GM23338 (cell line): ENCODE results near the gene PLCL1. TPM values are rescaled to one million over a fixed set of nuclear protein-coding genes. Genes with fewer than 3 reads are reported as not detected.

Experiments used
- ATAC-seq: fragments of 200-7000 bp; cut with Tn5 transposase; 3 replicates; pipeline ENCODE4 v1.9.1; 2020
- DNase-seq: peaks from one replicate; pipeline ENCODE4 v3.0.0-alpha.2; 2015; ENCODE audit warnings: low spot score
- H2AFZ ChIP-seq: fragments of 200-600 bp; sonication (generic); 2 replicates; pipeline ENCODE4 v1.8.0; 2016; ENCODE audit warnings: antibody characterized with exemption, mild to moderate bottlenecking, moderate library complexity
- H3F3A ChIP-seq: fragments of 200-600 bp; sonication (generic); replicated peaks from 2 replicates; pipeline ENCODE4 v1.8.0; 2017; ENCODE audit warnings: antibody characterized with exemption, mixed run types, low read depth
- H3K27ac ChIP-seq: fragments of 200-600 bp; sonication (generic); 2 replicates; pipeline ENCODE4 v1.6.1; 2016; ENCODE audit warnings: low read depth
- H3K27me3 ChIP-seq: fragments of 200-600 bp; sonication (generic); 2 replicates; pipeline ENCODE4 v1.8.0; 2016; ENCODE audit warnings: mild to moderate bottlenecking, mixed run types, moderate library complexity; ENCODE audit not compliant: insufficient read depth
- H3K36me3 ChIP-seq: fragments of 200-600 bp; sonication (generic); 2 replicates; pipeline ENCODE4 v1.8.0; 2016; ENCODE audit warnings: mild to moderate bottlenecking; ENCODE audit not compliant: insufficient read depth
- H3K4me1 ChIP-seq: fragments of 200-600 bp; sonication (generic); 2 replicates; pipeline ENCODE4 v1.8.0; 2016; ENCODE audit warnings: mild to moderate bottlenecking, moderate library complexity; ENCODE audit not compliant: insufficient read depth
- H3K4me2 ChIP-seq: fragments of 200-600 bp; sonication (generic); 2 replicates; pipeline ENCODE4 v1.7.1; 2017; ENCODE audit warnings: mixed run types
- H3K4me3 ChIP-seq: fragments of 200-600 bp; sonication (generic); 2 replicates; pipeline ENCODE4 v1.6.1; 2016; ENCODE audit warnings: mixed run types
- H3K79me2 ChIP-seq: fragments of 200-600 bp; sonication (generic); replicated peaks from 2 replicates; pipeline ENCODE4 v1.8.0; 2017; ENCODE audit warnings: mild to moderate bottlenecking; ENCODE audit not compliant: insufficient read depth
- H3K9me2 ChIP-seq: fragments of 200-600 bp; sonication (generic); 2 replicates; pipeline ENCODE4 v1.8.0; 2017; ENCODE audit not compliant: insufficient read depth
- H4K20me1 ChIP-seq: fragments of 200-600 bp; sonication (generic); replicated peaks from 2 replicates; pipeline ENCODE4 v1.8.0; 2017; ENCODE audit warnings: mild to moderate bottlenecking; ENCODE audit not compliant: insufficient read depth
- H3K27ac Mint-ChIP-seq: 2 replicates; pipeline ENCODE4 v1.8.0; 2020; ENCODE audit warnings: inconsistent platforms, mild to moderate bottlenecking, moderate library complexity, mixed read lengths
- H3K27me3 Mint-ChIP-seq: 3 replicates; pipeline ENCODE4 v1.8.0; 2022; ENCODE audit warnings: low read depth, mild to moderate bottlenecking, moderate library complexity, mixed read lengths, inconsistent platforms; ENCODE audit not compliant: insufficient read depth, poor library complexity
- H3K36me3 Mint-ChIP-seq: 3 replicates; pipeline ENCODE4 v1.8.0; 2021; ENCODE audit warnings: low read depth, mild to moderate bottlenecking, inconsistent platforms, moderate library complexity, mixed read lengths
- H3K4me1 Mint-ChIP-seq: 3 replicates; pipeline ENCODE4 v1.8.0; 2020; ENCODE audit warnings: mild to moderate bottlenecking, inconsistent platforms, mixed read lengths
- H3K4me3 Mint-ChIP-seq: 3 replicates; pipeline ENCODE4 v1.8.0; 2021; ENCODE audit warnings: moderate library complexity, mild to moderate bottlenecking, inconsistent platforms, mixed read lengths
- H3K9me3 Mint-ChIP-seq: 3 replicates; pipeline ENCODE4 v1.8.0; 2020; ENCODE audit warnings: moderate library complexity, mild to moderate bottlenecking, inconsistent platforms, mixed read lengths
- CREB1 ChIP-seq: fragments of 250-450 bp; sonication (Bioruptor Pico); IDR thresholded peaks from 2 replicates; pipeline ENCODE4 v1.5.0; 2020; ENCODE audit warnings: low read depth, mild to moderate bottlenecking, moderate library complexity
- ETS1 ChIP-seq: IDR thresholded peaks from 2 replicates; pipeline ENCODE4 v1.6.1; 2016; ENCODE audit warnings: antibody characterized with exemption
- EZH2 ChIP-seq: fragments of 200-600 bp; sonication (generic); IDR thresholded peaks from one replicate; pipeline ENCODE4 v1.8.0; 2017; ENCODE audit warnings: antibody characterized with exemption, mild to moderate bottlenecking, low read depth; ENCODE audit not compliant: unreplicated experiment
- EZH2phosphoT487 ChIP-seq: fragments of 200-600 bp; sonication (generic); IDR thresholded peaks from one replicate; pipeline ENCODE4 v1.8.1; 2018; ENCODE audit warnings: antibody characterized with exemption; ENCODE audit not compliant: unreplicated experiment
- JUNB ChIP-seq: IDR thresholded peaks from one replicate; pipeline ENCODE4 v1.6.1; 2016; ENCODE audit warnings: antibody characterized with exemption; ENCODE audit not compliant: unreplicated experiment
- NANOG ChIP-seq: IDR thresholded peaks from 2 replicates; pipeline ENCODE4 v1.6.1; 2016; ENCODE audit warnings: antibody characterized with exemption, borderline replicate concordance
- POLR2AphosphoS5 ChIP-seq: IDR thresholded peaks from 2 replicates; pipeline ENCODE4 v1.6.1; 2016; ENCODE audit warnings: antibody characterized with exemption, low read depth
- STAT1 ChIP-seq: IDR thresholded peaks from one replicate; pipeline ENCODE4 v1.6.1; 2016; ENCODE audit warnings: antibody characterized with exemption; ENCODE audit not compliant: unreplicated experiment
- ZNF114 ChIP-seq: fragments of 250-450 bp; sonication (Bioruptor Pico); IDR thresholded peaks from 2 replicates; pipeline ENCODE4 v1.5.0; 2020; ENCODE audit warnings: mild to moderate bottlenecking, moderate library complexity
- ZNF331 ChIP-seq: fragments of 250-450 bp; sonication (Bioruptor Pico); IDR thresholded peaks from 2 replicates; pipeline ENCODE4 v1.5.0; 2020; ENCODE audit warnings: low read depth, mild to moderate bottlenecking, moderate library complexity
- polyA plus RNA-seq: library from polyadenylated mRNA; unstranded; fragments of >200 nt; fragmentation: Nextera tagmentation; extraction: Ambion mirVana; gene quantifications from 2 replicates; pipeline ENCODE4 v1.2.1, GENCODE V29; 2016
- total RNA-seq: library from RNA; depleted of rRNA; stranded (reverse); fragments of >200 nt; shearing (Covaris generic); gene quantifications from 2 replicates; pipeline ENCODE4 v1.2.3, GENCODE V29; 2014
- TF ChIP-seq, protein P1 (sequence below), 2 experiments: fragments of 200-600 bp in 1 of 2; sonication (generic) in 1 of 2; conservative IDR thresholded peaks; 2 replicates each; pipeline versions ENCODE4 v1.5.1 to v1.6.1; 2016 to 2017; ENCODE audit warnings: antibody characterized with exemption in 2 of 2, low read depth in 2 of 2, mild to moderate bottlenecking in 2 of 2, moderate library complexity in 1 of 2
- TF ChIP-seq, protein P2 (sequence below): fragments of 250-450 bp; sonication (Bioruptor Pico); IDR thresholded peaks from 2 replicates; pipeline ENCODE4 v1.5.0; 2020; ENCODE audit warnings: mild to moderate bottlenecking, moderate library complexity
- TF ChIP-seq, protein P3 (sequence below): IDR thresholded peaks from one replicate; pipeline ENCODE4 v1.6.1; 2018; ENCODE audit warnings: antibody characterized with exemption; ENCODE audit not compliant: unreplicated experiment

Gene PLCL1
- total and polyA plus RNA-seq, 2 experiments from 2014 or later = not detected

GRCh38 chr2:198017068-198017467, 212.7 kb downstream of the PLCL1 start:
- H3K4me3 Mint-ChIP-seq = no peak overlapping the region
- no peak overlapping the region for H2AFZ ChIP-seq
- H3F3A ChIP-seq = no peaks in the 10 kb centered on the region
- H3K4me2 ChIP-seq = no peak overlapping the region
- no peak for DNase-seq
- H3K4me1 ChIP-seq = no peaks in the 10 kb centered on the region
- H3K79me2 ChIP-seq = no peaks in the 10 kb centered on the region
- no peak overlapping the region for H3K27ac ChIP-seq
- no peaks in the 10 kb centered on the region for H3K36me3 ChIP-seq
- H3K27me3 ChIP-seq = no peaks in the 10 kb centered on the region
- ATAC-seq = no peak
- no peaks in the 10 kb centered on the region for H3K9me3 Mint-ChIP-seq
- no peaks in the 10 kb centered on the region for H3K27me3 Mint-ChIP-seq
- no peaks in the 10 kb centered on the region for H3K9me2 ChIP-seq
- H4K20me1 ChIP-seq = no peaks in the 10 kb centered on the region
- no peaks in the 10 kb centered on the region for H3K36me3 Mint-ChIP-seq
- peaks cover 2% of the 10 kb centered on the region; the same call in 1 of the 3 replicates for H3K4me1 Mint-ChIP-seq
- TF ChIP-seq STAT1 (no peak), EZH2 (no peak), ZNF114 (CRISPR knock-in tag) (no peak), ETS1 (no peak), NANOG (no peak), ZNF331 (CRISPR knock-in tag) (no peak), CREB1 (CRISPR knock-in tag) (no peak), JUNB (no peak), EZH2phosphoT487 (no peak), POLR2AphosphoS5 (no peak)
- TF ChIP-seq, protein P1, sequence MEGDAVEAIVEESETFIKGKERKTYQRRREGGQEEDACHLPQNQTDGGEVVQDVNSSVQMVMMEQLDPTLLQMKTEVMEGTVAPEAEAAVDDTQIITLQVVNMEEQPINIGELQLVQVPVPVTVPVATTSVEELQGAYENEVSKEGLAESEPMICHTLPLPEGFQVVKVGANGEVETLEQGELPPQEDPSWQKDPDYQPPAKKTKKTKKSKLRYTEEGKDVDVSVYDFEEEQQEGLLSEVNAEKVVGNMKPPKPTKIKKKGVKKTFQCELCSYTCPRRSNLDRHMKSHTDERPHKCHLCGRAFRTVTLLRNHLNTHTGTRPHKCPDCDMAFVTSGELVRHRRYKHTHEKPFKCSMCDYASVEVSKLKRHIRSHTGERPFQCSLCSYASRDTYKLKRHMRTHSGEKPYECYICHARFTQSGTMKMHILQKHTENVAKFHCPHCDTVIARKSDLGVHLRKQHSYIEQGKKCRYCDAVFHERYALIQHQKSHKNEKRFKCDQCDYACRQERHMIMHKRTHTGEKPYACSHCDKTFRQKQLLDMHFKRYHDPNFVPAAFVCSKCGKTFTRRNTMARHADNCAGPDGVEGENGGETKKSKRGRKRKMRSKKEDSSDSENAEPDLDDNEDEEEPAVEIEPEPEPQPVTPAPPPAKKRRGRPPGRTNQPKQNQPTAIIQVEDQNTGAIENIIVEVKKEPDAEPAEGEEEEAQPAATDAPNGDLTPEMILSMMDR (conservative IDR thresholded peaks at IDR 0.05; ENCODE audit: low read depth in 2 of 2) = no peak
- TF ChIP-seq, protein P2, sequence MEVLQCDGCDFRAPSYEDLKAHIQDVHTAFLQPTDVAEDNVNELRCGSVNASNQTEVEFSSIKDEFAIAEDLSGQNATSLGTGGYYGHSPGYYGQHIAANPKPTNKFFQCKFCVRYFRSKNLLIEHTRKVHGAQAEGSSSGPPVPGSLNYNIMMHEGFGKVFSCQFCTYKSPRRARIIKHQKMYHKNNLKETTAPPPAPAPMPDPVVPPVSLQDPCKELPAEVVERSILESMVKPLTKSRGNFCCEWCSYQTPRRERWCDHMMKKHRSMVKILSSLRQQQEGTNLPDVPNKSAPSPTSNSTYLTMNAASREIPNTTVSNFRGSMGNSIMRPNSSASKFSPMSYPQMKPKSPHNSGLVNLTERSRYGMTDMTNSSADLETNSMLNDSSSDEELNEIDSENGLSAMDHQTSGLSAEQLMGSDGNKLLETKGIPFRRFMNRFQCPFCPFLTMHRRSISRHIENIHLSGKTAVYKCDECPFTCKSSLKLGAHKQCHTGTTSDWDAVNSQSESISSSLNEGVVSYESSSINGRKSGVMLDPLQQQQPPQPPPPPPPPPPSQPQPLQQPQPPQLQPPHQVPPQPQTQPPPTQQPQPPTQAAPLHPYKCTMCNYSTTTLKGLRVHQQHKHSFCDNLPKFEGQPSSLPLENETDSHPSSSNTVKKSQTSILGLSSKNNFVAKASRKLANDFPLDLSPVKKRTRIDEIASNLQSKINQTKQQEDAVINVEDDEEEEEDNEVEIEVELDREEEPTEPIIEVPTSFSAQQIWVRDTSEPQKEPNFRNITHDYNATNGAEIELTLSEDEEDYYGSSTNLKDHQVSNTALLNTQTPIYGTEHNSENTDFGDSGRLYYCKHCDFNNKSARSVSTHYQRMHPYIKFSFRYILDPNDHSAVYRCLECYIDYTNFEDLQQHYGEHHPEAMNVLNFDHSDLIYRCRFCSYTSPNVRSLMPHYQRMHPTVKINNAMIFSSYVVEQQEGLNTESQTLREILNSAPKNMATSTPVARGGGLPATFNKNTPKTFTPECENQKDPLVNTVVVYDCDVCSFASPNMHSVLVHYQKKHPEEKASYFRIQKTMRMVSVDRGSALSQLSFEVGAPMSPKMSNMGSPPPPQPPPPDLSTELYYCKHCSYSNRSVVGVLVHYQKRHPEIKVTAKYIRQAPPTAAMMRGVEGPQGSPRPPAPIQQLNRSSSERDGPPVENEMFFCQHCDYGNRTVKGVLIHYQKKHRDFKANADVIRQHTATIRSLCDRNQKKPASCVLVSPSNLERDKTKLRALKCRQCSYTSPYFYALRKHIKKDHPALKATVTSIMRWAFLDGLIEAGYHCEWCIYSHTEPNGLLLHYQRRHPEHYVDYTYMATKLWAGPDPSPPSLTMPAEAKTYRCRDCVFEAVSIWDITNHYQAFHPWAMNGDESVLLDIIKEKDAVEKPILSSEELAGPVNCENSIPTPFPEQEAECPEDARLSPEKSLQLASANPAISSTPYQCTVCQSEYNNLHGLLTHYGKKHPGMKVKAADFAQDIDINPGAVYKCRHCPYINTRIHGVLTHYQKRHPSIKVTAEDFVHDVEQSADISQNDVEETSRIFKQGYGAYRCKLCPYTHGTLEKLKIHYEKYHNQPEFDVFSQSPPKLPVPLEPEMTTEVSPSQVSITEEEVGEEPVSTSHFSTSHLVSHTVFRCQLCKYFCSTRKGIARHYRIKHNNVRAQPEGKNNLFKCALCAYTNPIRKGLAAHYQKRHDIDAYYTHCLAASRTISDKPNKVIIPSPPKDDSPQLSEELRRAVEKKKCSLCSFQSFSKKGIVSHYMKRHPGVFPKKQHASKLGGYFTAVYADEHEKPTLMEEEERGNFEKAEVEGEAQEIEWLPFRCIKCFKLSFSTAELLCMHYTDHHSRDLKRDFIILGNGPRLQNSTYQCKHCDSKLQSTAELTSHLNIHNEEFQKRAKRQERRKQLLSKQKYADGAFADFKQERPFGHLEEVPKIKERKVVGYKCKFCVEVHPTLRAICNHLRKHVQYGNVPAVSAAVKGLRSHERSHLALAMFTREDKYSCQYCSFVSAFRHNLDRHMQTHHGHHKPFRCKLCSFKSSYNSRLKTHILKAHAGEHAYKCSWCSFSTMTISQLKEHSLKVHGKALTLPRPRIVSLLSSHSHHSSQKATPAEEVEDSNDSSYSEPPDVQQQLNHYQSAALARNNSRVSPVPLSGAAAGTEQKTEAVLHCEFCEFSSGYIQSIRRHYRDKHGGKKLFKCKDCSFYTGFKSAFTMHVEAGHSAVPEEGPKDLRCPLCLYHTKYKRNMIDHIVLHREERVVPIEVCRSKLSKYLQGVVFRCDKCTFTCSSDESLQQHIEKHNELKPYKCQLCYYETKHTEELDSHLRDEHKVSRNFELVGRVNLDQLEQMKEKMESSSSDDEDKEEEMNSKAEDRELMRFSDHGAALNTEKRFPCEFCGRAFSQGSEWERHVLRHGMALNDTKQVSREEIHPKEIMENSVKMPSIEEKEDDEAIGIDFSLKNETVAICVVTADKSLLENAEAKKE (CRISPR knock-in tag) = no peak
- TF ChIP-seq, protein P3, sequence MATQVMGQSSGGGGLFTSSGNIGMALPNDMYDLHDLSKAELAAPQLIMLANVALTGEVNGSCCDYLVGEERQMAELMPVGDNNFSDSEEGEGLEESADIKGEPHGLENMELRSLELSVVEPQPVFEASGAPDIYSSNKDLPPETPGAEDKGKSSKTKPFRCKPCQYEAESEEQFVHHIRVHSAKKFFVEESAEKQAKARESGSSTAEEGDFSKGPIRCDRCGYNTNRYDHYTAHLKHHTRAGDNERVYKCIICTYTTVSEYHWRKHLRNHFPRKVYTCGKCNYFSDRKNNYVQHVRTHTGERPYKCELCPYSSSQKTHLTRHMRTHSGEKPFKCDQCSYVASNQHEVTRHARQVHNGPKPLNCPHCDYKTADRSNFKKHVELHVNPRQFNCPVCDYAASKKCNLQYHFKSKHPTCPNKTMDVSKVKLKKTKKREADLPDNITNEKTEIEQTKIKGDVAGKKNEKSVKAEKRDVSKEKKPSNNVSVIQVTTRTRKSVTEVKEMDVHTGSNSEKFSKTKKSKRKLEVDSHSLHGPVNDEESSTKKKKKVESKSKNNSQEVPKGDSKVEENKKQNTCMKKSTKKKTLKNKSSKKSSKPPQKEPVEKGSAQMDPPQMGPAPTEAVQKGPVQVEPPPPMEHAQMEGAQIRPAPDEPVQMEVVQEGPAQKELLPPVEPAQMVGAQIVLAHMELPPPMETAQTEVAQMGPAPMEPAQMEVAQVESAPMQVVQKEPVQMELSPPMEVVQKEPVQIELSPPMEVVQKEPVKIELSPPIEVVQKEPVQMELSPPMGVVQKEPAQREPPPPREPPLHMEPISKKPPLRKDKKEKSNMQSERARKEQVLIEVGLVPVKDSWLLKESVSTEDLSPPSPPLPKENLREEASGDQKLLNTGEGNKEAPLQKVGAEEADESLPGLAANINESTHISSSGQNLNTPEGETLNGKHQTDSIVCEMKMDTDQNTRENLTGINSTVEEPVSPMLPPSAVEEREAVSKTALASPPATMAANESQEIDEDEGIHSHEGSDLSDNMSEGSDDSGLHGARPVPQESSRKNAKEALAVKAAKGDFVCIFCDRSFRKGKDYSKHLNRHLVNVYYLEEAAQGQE = no peak
- H3K4me3 ChIP-seq = no peak overlapping the region
- no peak overlapping the region for H3K27ac Mint-ChIP-seq
